ENCODE data around the gene PSD. TPM values are rescaled to one million over a fixed set of nuclear protein-coding genes. Genes with fewer than 3 reads are reported as not detected.

The PSD gene
- total and polyA plus RNA-seq, 2 donors from 2014 or later: 1.2 to 2.2 TPM

DNA sequence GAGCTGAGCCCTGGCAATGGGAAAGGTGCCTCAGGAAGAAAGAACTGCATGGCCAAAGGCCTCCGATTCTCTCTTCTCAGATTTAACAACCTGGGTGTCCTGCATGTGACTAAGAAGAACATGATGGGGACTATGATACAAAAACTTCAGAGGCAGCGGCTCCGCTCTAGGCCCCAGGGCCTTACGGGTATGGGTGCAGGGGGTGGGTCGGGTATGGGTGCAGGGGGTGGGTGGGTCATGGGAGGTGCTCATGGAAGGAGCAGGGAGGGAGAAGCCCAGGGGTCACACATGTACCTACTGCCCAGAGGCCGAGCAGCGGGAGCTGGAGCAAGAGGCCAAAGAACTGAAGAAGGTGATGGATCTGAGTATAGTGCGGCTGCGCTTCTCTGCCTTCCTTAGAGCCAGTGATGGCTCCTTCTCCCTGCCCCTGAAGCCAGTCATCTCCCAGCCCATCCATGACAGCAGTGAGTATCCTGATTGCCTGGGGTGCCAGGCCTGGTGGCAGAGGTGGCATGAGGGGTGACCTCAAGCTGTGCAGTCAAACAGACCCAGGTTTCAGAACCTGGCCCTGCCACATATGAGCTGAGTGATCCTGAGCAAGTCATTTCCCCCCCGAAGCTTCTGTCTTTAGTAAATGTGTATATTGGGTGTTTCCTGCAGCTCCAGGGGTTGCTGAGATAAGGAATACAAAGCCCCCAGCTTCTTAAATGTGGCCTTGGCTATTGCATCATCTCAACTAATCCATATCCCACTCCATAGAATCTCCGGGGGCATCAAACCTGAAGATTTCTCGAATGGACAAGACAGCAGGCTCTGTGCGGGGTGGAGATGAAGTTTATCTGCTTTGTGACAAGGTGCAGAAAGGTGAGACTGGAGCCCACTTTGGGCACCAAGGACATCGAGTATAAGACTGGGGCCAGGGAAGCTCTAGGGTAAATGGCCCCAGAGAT, 21.1 kb downstream of the PSD start:
- no peak overlapping the region for H3K27ac ChIP-seq (ENCODE audit: low read depth in 2 of 2, low read length in 2 of 2)
- DNase-seq: peak in 1 of 5 donors; percentile 38
- H3K9ac ChIP-seq (ENCODE audit: low read length in 3 of 3): peak overlapping the region in 1 of 3 donors; percentile 23
- TF ChIP-seq, protein P1, sequence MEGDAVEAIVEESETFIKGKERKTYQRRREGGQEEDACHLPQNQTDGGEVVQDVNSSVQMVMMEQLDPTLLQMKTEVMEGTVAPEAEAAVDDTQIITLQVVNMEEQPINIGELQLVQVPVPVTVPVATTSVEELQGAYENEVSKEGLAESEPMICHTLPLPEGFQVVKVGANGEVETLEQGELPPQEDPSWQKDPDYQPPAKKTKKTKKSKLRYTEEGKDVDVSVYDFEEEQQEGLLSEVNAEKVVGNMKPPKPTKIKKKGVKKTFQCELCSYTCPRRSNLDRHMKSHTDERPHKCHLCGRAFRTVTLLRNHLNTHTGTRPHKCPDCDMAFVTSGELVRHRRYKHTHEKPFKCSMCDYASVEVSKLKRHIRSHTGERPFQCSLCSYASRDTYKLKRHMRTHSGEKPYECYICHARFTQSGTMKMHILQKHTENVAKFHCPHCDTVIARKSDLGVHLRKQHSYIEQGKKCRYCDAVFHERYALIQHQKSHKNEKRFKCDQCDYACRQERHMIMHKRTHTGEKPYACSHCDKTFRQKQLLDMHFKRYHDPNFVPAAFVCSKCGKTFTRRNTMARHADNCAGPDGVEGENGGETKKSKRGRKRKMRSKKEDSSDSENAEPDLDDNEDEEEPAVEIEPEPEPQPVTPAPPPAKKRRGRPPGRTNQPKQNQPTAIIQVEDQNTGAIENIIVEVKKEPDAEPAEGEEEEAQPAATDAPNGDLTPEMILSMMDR (IDR thresholded peaks at IDR 0.05; ENCODE audit: borderline replicate concordance, extremely low read depth, insufficient read depth): no peak
- peaks cover 0 to 5% (median 0%) of the 10 kb centered on the region in 3 donors for H3K36me3 ChIP-seq (ENCODE audit: control insufficient read depth in 2 of 3, insufficient read depth in 3 of 3, low read length in 3 of 3)
- no peak overlapping the region for H3K4me3 ChIP-seq (ENCODE audit: low read length in 3 of 3)
- intact Hi-C loops (cut with DNase I): no loop called here
- peaks cover 0 to 16% (median 13%) of the 10 kb centered on the region in 3 donors for H3K4me1 ChIP-seq (ENCODE audit: control insufficient read depth in 2 of 3, insufficient read depth in 2 of 3, low read depth in 1 of 3, low read length in 3 of 3)
- no peak for FAIRE-seq
- H3K9me3 ChIP-seq (ENCODE audit: control insufficient read depth in 2 of 3, insufficient read depth in 1 of 3, low read length in 3 of 3): no peaks in the 10 kb centered on the region
- H3K27me3 ChIP-seq (ENCODE audit: control insufficient read depth, insufficient read depth, low read length): no peaks in the 10 kb centered on the region

DNA sequence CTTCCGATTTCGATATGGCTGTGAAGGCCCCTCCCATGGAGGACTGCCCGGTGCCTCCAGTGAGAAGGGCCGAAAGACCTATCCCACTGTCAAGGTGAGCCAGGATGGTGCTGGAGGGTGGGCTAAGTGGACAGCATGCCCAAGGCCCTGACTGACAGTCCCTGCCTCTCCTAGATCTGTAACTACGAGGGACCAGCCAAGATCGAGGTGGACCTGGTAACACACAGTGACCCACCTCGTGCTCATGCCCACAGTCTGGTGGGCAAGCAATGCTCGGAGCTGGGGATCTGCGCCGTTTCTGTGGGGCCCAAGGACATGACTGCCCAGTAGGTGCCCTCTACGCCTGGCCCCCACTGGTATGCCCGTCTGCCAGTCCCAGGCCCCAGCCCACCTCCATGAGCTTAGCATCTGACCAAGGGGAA, 21.8 kb downstream of the PSD start:
- no peak for FAIRE-seq
- peak overlapping the region; percentile 87 to 97 for H3K27ac ChIP-seq (ENCODE audit: low read depth in 2 of 2, low read length in 2 of 2)
- intact Hi-C loops (cut with DNase I): no loop called here
- peak in 1 of 5 donors; percentile 50 for DNase-seq
- H3K27me3 ChIP-seq (ENCODE audit: control insufficient read depth, insufficient read depth, low read length): no peaks in the 10 kb centered on the region
- H3K36me3 ChIP-seq (ENCODE audit: control insufficient read depth in 2 of 3, insufficient read depth in 3 of 3, low read length in 3 of 3): peaks cover 0 to 5% (median 0%) of the 10 kb centered on the region in 3 donors
- peaks cover 0 to 16% (median 13%) of the 10 kb centered on the region in 3 donors for H3K4me1 ChIP-seq (ENCODE audit: control insufficient read depth in 2 of 3, insufficient read depth in 2 of 3, low read depth in 1 of 3, low read length in 3 of 3)
- TF ChIP-seq, protein P1 (IDR thresholded peaks at IDR 0.05; ENCODE audit: borderline replicate concordance, extremely low read depth, insufficient read depth): no peak
- H3K9me3 ChIP-seq (ENCODE audit: control insufficient read depth in 2 of 3, insufficient read depth in 1 of 3, low read length in 3 of 3): no peaks in the 10 kb centered on the region
- H3K4me3 ChIP-seq (ENCODE audit: low read length in 3 of 3): peak overlapping the region in 2 of 3 donors; percentile 67 to 79
- peak overlapping the region in 1 of 3 donors; percentile 97 for H3K9ac ChIP-seq (ENCODE audit: low read length in 3 of 3)

DNA sequence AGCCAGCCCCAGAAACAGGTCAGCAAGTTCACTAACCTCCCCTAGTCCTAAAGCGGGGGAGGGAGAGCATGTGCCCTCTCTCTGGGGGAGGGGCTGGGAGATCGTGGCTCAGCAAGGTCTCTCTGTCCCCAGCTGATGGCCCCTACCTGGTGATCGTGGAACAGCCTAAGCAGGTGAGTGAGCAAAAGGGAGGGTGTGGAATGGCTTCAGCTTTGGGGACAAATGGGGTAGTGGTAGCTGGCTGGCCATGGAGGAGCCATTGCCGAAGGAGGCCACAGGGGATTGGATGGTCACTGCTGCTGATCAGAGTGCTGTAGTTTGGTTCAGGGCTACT, 22.3 kb downstream of the PSD start:
- Histone ChIP-seq H3K9ac (ENCODE audit: low read length in 3 of 3) (peak overlapping the region in 2 of 3 donors; percentile 61 to 97), H3K27ac (ENCODE audit: low read depth in 2 of 2, low read length in 2 of 2) (peak overlapping the region; percentile 87 to 97), H3K36me3 (ENCODE audit: control insufficient read depth in 2 of 3, insufficient read depth in 3 of 3, low read length in 3 of 3) (peaks cover 0 to 5% (median 0%) of the 10 kb centered on the region in 3 donors), H3K9me3 (ENCODE audit: control insufficient read depth in 2 of 3, insufficient read depth in 1 of 3, low read length in 3 of 3) (no peaks in the 10 kb centered on the region), H3K4me3 (ENCODE audit: low read length in 3 of 3) (peak overlapping the region; percentile 57 to 79 (median 67)), H3K4me1 (ENCODE audit: control insufficient read depth in 2 of 3, insufficient read depth in 2 of 3, low read depth in 1 of 3, low read length in 3 of 3) (peaks cover 0 to 16% (median 13%) of the 10 kb centered on the region in 3 donors), H3K27me3 (ENCODE audit: control insufficient read depth, insufficient read depth, low read length) (no peaks in the 10 kb centered on the region)
- TF ChIP-seq, protein P1 (IDR thresholded peaks at IDR 0.05; ENCODE audit: borderline replicate concordance, extremely low read depth, insufficient read depth): no peak
- no peak for FAIRE-seq
- intact Hi-C loops (cut with DNase I): no loop called here
- peak in 2 of 5 donors; percentile 35 to 70 for DNase-seq

All from kidney (tissue), 14 donors.